PC-3 (cell line): ENCODE results near the gene JPT2. TPM values are rescaled to one million over a fixed set of nuclear protein-coding genes. Genes with fewer than 3 reads are reported as not detected.

Source experiments
- ATAC-seq: fragments of 200-7000 bp; cut with Tn5 transposase; 2 replicates; pipeline ENCODE4 v1.9.1; 2020; ENCODE audit warnings: mild to moderate bottlenecking, moderate library complexity
- BruUV-seq: library from RNA; stranded (reverse); fragments of 400-500 nt; replicated peaks from 2 replicates; lab custom pipeline; 2021; lab: Mats Ljungman, UMichigan
- CTCF ChIA-PET: fragments of 300-600 bp; sonication (Branson Sonifier 250); formaldehyde crosslinking; loops from one replicate; lab custom pipeline; 2022; ENCODE audit warnings: antibody characterized with exemption; lab: Charles Lee
- POLR2A ChIA-PET: fragments of 300-600 bp; sonication (Branson Sonifier 250); formaldehyde crosslinking; loops from one replicate; lab custom pipeline; 2022; ENCODE audit warnings: antibody characterized with exemption; ENCODE audit not compliant: unreplicated experiment; lab: Charles Lee
- DNase-seq: peaks from one replicate; pipeline ENCODE4 v3.0.0-alpha.2; 2015
- H2AFZ ChIP-seq: fragments of 300-600 bp; sonication (generic); 2 replicates; pipeline ENCODE4 v1.6.0; 2016; ENCODE audit warnings: antibody characterized with exemption, low read length
- H3F3A ChIP-seq: fragments of 300-600 bp; sonication (generic); one replicate; pipeline ENCODE4 v1.6.0; 2017; ENCODE audit warnings: antibody characterized with exemption, low read length, control low read depth, mild to moderate bottlenecking; ENCODE audit not compliant: unreplicated experiment
- H3K27ac ChIP-seq: fragments of 300-600 bp; sonication (generic); 2 replicates; pipeline ENCODE4 v1.5.1; 2016; ENCODE audit warnings: mild to moderate bottlenecking, low read length
- H3K27me3 ChIP-seq: fragments of 300-600 bp; sonication (generic); 2 replicates; pipeline ENCODE4 v1.6.1; 2016; ENCODE audit warnings: low read length, mixed read lengths
- H3K36me3 ChIP-seq: fragments of 300-600 bp; sonication (generic); 2 replicates; pipeline ENCODE4 v1.6.1; 2016; ENCODE audit warnings: low read depth, mixed run types, low read length, mixed read lengths
- H3K4me1 ChIP-seq: fragments of 300-600 bp; sonication (generic); 2 replicates; pipeline ENCODE4 v1.5.1; 2016; ENCODE audit warnings: low read length; ENCODE audit not compliant: insufficient read depth
- H3K4me2 ChIP-seq: fragments of 300-600 bp; sonication (generic); 2 replicates; pipeline ENCODE4 v1.6.0; 2016; ENCODE audit warnings: low read length
- H3K4me3 ChIP-seq: fragments of 300-600 bp; sonication (generic); 2 replicates; pipeline ENCODE4 v1.5.1; 2016; ENCODE audit warnings: mild to moderate bottlenecking, low read length, mixed read lengths
- H3K79me2 ChIP-seq: fragments of 300-600 bp; sonication (generic); 2 replicates; pipeline ENCODE4 v1.6.1; 2017; ENCODE audit warnings: low read length, mixed read lengths
- H3K9ac ChIP-seq: fragments of 300-600 bp; sonication (generic); 2 replicates; pipeline ENCODE4 v1.6.0; 2016; ENCODE audit warnings: mild to moderate bottlenecking, low read length
- H3K9me2 ChIP-seq: fragments of 300-600 bp; sonication (generic); replicated peaks from 2 replicates; pipeline ENCODE4 v1.6.1; 2016; ENCODE audit warnings: mixed run types, low read length, mixed read lengths
- H3K9me3 ChIP-seq: fragments of 300-600 bp; sonication (generic); 2 replicates; pipeline ENCODE4 v1.6.1; 2016; ENCODE audit warnings: low read length, mixed read lengths
- H4K20me1 ChIP-seq: fragments of 300-600 bp; sonication (generic); 2 replicates; pipeline ENCODE4 v1.6.1; 2016; ENCODE audit warnings: low read length, mixed read lengths
- CTCF ChIP-seq: fragments of 300-600 bp; sonication (generic); conservative IDR thresholded peaks from 2 replicates; pipeline ENCODE4 v1.5.1; 2017; ENCODE audit warnings: antibody characterized with exemption, low read depth, mild to moderate bottlenecking, low read length
- EZH2 ChIP-seq: fragments of 300-600 bp; sonication (generic); IDR thresholded peaks from one replicate; pipeline ENCODE4 v1.6.1; 2017; ENCODE audit warnings: antibody characterized with exemption, mild to moderate bottlenecking, low read length; ENCODE audit not compliant: unreplicated experiment
- EZH2phosphoT487 ChIP-seq: fragments of 300-600 bp; sonication (generic); IDR thresholded peaks from 2 replicates; pipeline ENCODE4 v1.6.1; 2018; ENCODE audit warnings: mild to moderate bottlenecking, antibody characterized with exemption, low read length, borderline replicate concordance
- intact Hi-C: fragments of 100-400 bp; cut with micrococcal nuclease; formaldehyde crosslinking; loops from 2 replicates; pipeline ENCODE4 v1.9.0; 2023
- total RNA-seq: library from RNA; depleted of rRNA; stranded (reverse); fragments of >200 nt; gene quantifications from 2 replicates; pipeline ENCODE4 v1.2.3, GENCODE V29; 2014

The JPT2 gene
- total RNA-seq, 1 experiment from 2014 or later: 85.2 TPM

DNA sequence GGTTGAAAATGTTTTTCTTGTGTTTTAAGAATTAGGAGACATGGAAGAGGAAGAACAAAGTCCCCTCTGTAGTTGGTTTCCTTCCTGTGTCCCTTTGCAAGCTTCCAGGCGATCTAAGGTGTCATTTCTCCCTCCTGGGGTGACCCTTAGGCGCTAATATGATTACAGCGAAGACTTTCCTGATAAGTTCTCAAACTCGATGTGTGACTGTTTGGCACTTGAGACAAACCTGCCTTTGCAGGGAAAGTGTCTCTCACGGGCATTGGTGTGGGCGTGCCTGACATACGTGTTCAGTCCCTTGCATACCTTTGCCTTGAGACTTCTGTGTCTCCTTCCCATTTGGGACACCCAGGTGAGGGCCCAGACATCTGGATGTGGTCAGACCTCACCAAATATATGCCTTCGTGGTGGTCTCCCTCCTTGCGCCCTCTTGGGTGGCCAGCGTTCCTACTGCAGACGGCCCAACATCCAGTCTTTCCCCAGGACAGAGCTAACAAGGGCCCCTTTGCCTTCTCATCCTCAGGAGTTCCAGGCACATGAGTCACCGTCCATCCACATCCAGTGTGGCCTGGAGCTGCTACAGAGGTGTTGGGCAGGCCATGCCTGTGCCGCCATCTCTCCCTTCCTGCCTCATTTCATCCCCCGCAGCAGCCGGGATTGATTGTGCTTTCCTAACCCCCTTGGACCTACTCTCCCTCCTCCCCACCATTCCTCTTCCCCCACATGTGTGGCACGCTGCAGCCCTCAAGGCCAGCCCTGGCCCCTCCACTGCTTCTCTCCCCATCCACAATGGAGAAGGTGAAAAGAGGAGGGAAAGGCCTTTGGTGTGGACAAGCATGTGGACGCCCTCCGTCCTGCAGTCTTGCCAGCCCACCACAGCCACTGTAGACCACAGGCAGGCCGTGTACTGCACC lies 3.1 kb upstream of the JPT2 start:
- TF ChIP-seq EZH2: no peak
- no peak for TF ChIP-seq CTCF
- TF ChIP-seq EZH2phosphoT487: no peak
- Histone ChIP-seq H3K9me2 (no peaks in the 10 kb centered on the region), H3K4me3 (no peak overlapping the region), H3K27ac (0 out of 2 replicates have a peak overlapping the region, but pooled peaks have one; percentile 11), H3F3A (no peaks in the 10 kb centered on the region), H2AFZ (no peak overlapping the region), H4K20me1 (no peaks in the 10 kb centered on the region), H3K9me3 (no peaks in the 10 kb centered on the region), H3K36me3 (peaks cover 8% of the 10 kb centered on the region), H3K27me3 (no peaks in the 10 kb centered on the region), H3K4me1 (peaks cover 16% of the 10 kb centered on the region), H3K79me2 (peaks cover 17% of the 10 kb centered on the region), H3K4me2 (no peak overlapping the region), H3K9ac (no peak overlapping the region)
- ChIA-PET CTCF (no interaction called here), POLR2A (no interaction called here)
- no TSS peak for BruUV-seq
- ATAC-seq (peak; percentile 17; the same call in 1 of the 2 replicates), DNase-seq (peak; percentile 63)
- intact Hi-C loops: loop anchor here (5.0 kb wide), 1 partner anchor 97 kb away; the partner anchor contains the start of genes EME2, MRPS34 and NME3

- H3K9me2 ChIP-seq: no peaks in the 10 kb centered on the region
- H3K9ac ChIP-seq: no peak overlapping the region
- no peak overlapping the region for H2AFZ ChIP-seq
- no peaks in the 10 kb centered on the region for H3K9me3 ChIP-seq
- DNase-seq (no peak), ATAC-seq (no peak)
- no peaks in the 10 kb centered on the region for H3F3A ChIP-seq
- intact Hi-C loops: loop anchor here (5.0 kb wide), 1 partner anchor 96 kb away; the partner anchor contains the start of genes EME2, MRPS34 and NME3
- peaks cover 8% of the 10 kb centered on the region for H3K36me3 ChIP-seq
- H3K27ac ChIP-seq: no peak overlapping the region
- no peaks in the 10 kb centered on the region for H3K27me3 ChIP-seq
- H3K4me2 ChIP-seq: no peak overlapping the region
- H3K4me3 ChIP-seq: no peak overlapping the region
- CTCF ChIA-PET: no interaction called here
- H4K20me1 ChIP-seq: peaks cover 9% of the 10 kb centered on the region; the same call in 1 of the 2 replicates
- TF ChIP-seq EZH2phosphoT487 (no peak), CTCF (no peak), EZH2 (no peak)
- peaks cover 34% of the 10 kb centered on the region for H3K79me2 ChIP-seq
- POLR2A ChIA-PET: interaction anchor here (0.5 kb wide), 1 partner anchor 32 kb away, joined by 4 read pairs; no protein-coding TSS in a partner anchor
- no TSS peak for BruUV-seq
- H3K4me1 ChIP-seq: peaks cover 29% of the 10 kb centered on the region
Observed at GRCh38 chr16:1676661-1677060, 1.4 kb upstream of the JPT2 start.
